H1 (cell line): Measurements from ENCODE around the gene HAVCR2. TPM values are rescaled to one million over a fixed set of nuclear protein-coding genes. Genes with fewer than 3 reads are reported as not detected.

ENCODE experiments used
- polyA plus RNA-seq, 7 experiments: library from polyadenylated mRNA; depleted of rRNA in 3 of 7; stranded (reverse) in 5 of 7; unstranded in 2 of 7; fragments of >200 nt in 5 of 7; fragments of 200-250 nt in 2 of 7; gene quantifications; 1 replicate in 5 of 7; 2 replicates in 1 of 7; 4 replicates in 1 of 7; pipeline versions ENCODE4 v1.2.1 to v1.2.3, GENCODE V29; 2011 to 2013; ENCODE audit warnings: missing spikeins in 2 of 7, mixed read lengths in 2 of 7
- total RNA-seq: library from RNA; stranded (reverse); fragmentation: NEBNext Ultra II Directional; extraction: Animal tissue kit (Norgen Biotek cat#: 25700); gene quantifications from 2 replicates; pipeline ENCODE4 v1.2.1, GENCODE V29; 2021
- TF ChIP-seq, protein P1 (sequence below): fragments of 300-600 bp; sonication (generic); IDR thresholded peaks from 2 replicates; pipeline ENCODE4 v1.7.1; 2012; ENCODE audit warnings: low read length, moderate library complexity, mild to moderate bottlenecking, inconsistent platforms; ENCODE audit not compliant: insufficient replicate concordance

HAVCR2 gene
- total and polyA plus RNA-seq, 2 of the 8 experiments (the other 6 are each of a cell fraction or from before 2014, with no cell fraction given): 0.03 TPM; not detected in 1

DNA sequence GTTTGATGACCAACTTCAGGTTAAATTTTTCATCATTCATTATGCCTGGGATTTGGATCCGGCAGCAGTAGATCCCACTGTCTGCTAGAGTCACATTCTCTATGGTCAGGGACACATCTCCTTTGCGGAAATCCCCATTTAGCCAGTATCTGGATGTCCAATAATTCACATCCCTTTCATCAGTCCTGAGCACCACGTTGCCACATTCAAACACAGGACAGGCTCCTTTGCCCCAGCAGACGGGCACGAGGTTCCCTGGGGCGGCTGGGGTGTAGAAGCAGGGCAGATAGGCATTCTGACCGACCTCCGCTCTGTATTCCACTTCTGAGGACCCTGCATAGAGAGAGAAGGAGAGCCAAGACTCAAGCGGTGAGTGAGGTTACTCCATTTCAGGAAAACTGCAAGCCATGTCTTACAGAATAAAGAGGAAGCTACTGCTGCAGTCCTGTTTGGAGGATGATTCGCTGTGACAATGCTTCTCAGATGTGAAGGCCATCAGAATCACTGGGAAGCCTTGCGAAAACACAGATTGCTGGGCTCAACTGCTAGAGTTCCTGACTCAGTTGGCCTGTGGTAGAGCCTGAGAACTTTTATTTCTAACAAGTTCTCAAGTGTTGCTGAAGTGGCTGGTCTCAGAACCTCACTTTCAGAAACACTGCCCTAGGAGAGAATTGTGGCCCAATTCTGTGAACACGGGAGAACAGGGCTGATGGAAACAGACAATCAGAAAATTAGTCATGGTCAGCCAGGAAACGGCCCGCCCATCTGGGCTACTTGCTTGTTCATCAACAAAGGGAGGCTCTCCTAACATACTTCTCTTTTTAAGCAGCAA lies 2.0 kb downstream of the HAVCR2 start (continued):
- TF ChIP-seq, protein P1, sequence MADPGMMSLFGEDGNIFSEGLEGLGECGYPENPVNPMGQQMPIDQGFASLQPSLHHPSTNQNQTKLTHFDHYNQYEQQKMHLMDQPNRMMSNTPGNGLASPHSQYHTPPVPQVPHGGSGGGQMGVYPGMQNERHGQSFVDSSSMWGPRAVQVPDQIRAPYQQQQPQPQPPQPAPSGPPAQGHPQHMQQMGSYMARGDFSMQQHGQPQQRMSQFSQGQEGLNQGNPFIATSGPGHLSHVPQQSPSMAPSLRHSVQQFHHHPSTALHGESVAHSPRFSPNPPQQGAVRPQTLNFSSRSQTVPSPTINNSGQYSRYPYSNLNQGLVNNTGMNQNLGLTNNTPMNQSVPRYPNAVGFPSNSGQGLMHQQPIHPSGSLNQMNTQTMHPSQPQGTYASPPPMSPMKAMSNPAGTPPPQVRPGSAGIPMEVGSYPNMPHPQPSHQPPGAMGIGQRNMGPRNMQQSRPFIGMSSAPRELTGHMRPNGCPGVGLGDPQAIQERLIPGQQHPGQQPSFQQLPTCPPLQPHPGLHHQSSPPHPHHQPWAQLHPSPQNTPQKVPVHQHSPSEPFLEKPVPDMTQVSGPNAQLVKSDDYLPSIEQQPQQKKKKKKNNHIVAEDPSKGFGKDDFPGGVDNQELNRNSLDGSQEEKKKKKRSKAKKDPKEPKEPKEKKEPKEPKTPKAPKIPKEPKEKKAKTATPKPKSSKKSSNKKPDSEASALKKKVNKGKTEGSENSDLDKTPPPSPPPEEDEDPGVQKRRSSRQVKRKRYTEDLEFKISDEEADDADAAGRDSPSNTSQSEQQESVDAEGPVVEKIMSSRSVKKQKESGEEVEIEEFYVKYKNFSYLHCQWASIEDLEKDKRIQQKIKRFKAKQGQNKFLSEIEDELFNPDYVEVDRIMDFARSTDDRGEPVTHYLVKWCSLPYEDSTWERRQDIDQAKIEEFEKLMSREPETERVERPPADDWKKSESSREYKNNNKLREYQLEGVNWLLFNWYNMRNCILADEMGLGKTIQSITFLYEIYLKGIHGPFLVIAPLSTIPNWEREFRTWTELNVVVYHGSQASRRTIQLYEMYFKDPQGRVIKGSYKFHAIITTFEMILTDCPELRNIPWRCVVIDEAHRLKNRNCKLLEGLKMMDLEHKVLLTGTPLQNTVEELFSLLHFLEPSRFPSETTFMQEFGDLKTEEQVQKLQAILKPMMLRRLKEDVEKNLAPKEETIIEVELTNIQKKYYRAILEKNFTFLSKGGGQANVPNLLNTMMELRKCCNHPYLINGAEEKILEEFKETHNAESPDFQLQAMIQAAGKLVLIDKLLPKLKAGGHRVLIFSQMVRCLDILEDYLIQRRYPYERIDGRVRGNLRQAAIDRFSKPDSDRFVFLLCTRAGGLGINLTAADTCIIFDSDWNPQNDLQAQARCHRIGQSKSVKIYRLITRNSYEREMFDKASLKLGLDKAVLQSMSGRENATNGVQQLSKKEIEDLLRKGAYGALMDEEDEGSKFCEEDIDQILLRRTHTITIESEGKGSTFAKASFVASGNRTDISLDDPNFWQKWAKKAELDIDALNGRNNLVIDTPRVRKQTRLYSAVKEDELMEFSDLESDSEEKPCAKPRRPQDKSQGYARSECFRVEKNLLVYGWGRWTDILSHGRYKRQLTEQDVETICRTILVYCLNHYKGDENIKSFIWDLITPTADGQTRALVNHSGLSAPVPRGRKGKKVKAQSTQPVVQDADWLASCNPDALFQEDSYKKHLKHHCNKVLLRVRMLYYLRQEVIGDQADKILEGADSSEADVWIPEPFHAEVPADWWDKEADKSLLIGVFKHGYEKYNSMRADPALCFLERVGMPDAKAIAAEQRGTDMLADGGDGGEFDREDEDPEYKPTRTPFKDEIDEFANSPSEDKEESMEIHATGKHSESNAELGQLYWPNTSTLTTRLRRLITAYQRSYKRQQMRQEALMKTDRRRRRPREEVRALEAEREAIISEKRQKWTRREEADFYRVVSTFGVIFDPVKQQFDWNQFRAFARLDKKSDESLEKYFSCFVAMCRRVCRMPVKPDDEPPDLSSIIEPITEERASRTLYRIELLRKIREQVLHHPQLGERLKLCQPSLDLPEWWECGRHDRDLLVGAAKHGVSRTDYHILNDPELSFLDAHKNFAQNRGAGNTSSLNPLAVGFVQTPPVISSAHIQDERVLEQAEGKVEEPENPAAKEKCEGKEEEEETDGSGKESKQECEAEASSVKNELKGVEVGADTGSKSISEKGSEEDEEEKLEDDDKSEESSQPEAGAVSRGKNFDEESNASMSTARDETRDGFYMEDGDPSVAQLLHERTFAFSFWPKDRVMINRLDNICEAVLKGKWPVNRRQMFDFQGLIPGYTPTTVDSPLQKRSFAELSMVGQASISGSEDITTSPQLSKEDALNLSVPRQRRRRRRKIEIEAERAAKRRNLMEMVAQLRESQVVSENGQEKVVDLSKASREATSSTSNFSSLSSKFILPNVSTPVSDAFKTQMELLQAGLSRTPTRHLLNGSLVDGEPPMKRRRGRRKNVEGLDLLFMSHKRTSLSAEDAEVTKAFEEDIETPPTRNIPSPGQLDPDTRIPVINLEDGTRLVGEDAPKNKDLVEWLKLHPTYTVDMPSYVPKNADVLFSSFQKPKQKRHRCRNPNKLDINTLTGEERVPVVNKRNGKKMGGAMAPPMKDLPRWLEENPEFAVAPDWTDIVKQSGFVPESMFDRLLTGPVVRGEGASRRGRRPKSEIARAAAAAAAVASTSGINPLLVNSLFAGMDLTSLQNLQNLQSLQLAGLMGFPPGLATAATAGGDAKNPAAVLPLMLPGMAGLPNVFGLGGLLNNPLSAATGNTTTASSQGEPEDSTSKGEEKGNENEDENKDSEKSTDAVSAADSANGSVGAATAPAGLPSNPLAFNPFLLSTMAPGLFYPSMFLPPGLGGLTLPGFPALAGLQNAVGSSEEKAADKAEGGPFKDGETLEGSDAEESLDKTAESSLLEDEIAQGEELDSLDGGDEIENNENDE: no peak
